ENCODE results near the gene IFI30.
"Not testable (repeated sequence)": the region's sequence is repeated elsewhere in the genome, so short reads cannot be mapped to it uniquely, and the experiment has no call there.

Gene IFI30

GRCh38 chr19:18158467-18158866 is 15.1 kb upstream of the IFI30 start:
- in situ Hi-C loops (cut with HindIII; ENCODE audit: low pct_ligation_motif_present, low sequenced_read_pairs) = no loop called here
- no peak for DNase-seq
- peaks cover 20% of the 10 kb centered on the region for H3K36me3 ChIP-seq (replicated peaks)
- no peak overlapping the region for H3K4me3 ChIP-seq (ENCODE audit: low read depth, low read length)
- TF ChIP-seq CTCF (IDR thresholded peaks at IDR 0.05; ENCODE audit: low read depth, low read length, missing control alignments) = no peak
- no peak overlapping the region for H3K27ac ChIP-seq
- no peaks in the 10 kb centered on the region for H3K27me3 ChIP-seq (replicated peaks)

- DNase-seq = not testable (repeated sequence)
Measured at GRCh38 chr19:18159059-18159616, 14.5 kb upstream of the IFI30 start.

GRCh38 chr19:18159810-18160209 is 13.8 kb upstream of the IFI30 start:
- H3K27me3 ChIP-seq (replicated peaks) = no peaks in the 10 kb centered on the region
- DNase-seq = no peak
- no peak for TF ChIP-seq CTCF (IDR thresholded peaks at IDR 0.05; ENCODE audit: low read depth, low read length, missing control alignments)
- H3K4me3 ChIP-seq (ENCODE audit: low read depth, low read length) = no peak overlapping the region
- in situ Hi-C loops (cut with HindIII; ENCODE audit: low pct_ligation_motif_present, low sequenced_read_pairs) = no loop called here
- no peak overlapping the region for H3K27ac ChIP-seq
- H3K36me3 ChIP-seq (replicated peaks) = peaks cover 27% of the 10 kb centered on the region

More at GRCh38 chr19:18159059-18159616, 14.5 kb upstream of the IFI30 start:
- peaks cover 26% of the 10 kb centered on the region for H3K36me3 ChIP-seq (replicated peaks)
- H3K4me3 ChIP-seq (ENCODE audit: low read depth, low read length); H3K27me3 ChIP-seq (replicated peaks); H3K27ac ChIP-seq; in situ Hi-C loops (cut with HindIII; ENCODE audit: low pct_ligation_motif_present, low sequenced_read_pairs): not testable (repeated sequence)

- no peak overlapping the region for H3K27ac ChIP-seq
- peaks cover 32% of the 10 kb centered on the region for H3K36me3 ChIP-seq (replicated peaks)
- H3K4me3 ChIP-seq (ENCODE audit: low read depth, low read length) = peak overlapping the region; percentile 34
- DNase-seq = no peak
- no peak for TF ChIP-seq CTCF (IDR thresholded peaks at IDR 0.05; ENCODE audit: low read depth, low read length, missing control alignments)
- in situ Hi-C loops (cut with HindIII; ENCODE audit: low pct_ligation_motif_present, low sequenced_read_pairs) = no loop called here
- H3K27me3 ChIP-seq (replicated peaks) = no peaks in the 10 kb centered on the region
Measured at GRCh38 chr19:18160493-18160970, 13.1 kb upstream of the IFI30 start.

- DNase-seq = no peak
- Histone ChIP-seq H3K27ac (no peak overlapping the region), H3K27me3 (replicated peaks) (no peaks in the 10 kb centered on the region), H3K4me3 (ENCODE audit: low read depth, low read length) (peak overlapping the region; percentile 34), H3K36me3 (replicated peaks) (peaks cover 38% of the 10 kb centered on the region)
- peak; percentile 49 for TF ChIP-seq CTCF (IDR thresholded peaks at IDR 0.05; ENCODE audit: low read depth, low read length, missing control alignments)
- in situ Hi-C loops (cut with HindIII; ENCODE audit: low pct_ligation_motif_present, low sequenced_read_pairs) = no loop called here
Measured at GRCh38 chr19:18160971-18161635, 12.5 kb upstream of the IFI30 start.

GRCh38 chr19:18161636-18162002 is 12.0 kb upstream of the IFI30 start:
- peaks cover 40% of the 10 kb centered on the region for H3K36me3 ChIP-seq (replicated peaks)
- TF ChIP-seq CTCF (IDR thresholded peaks at IDR 0.05; ENCODE audit: low read depth, low read length, missing control alignments) = no peak
- DNase-seq = no peak
- no peak overlapping the region for H3K27ac ChIP-seq
- no peaks in the 10 kb centered on the region for H3K27me3 ChIP-seq (replicated peaks)
- H3K4me3 ChIP-seq (ENCODE audit: low read depth, low read length) = peak overlapping the region; percentile 29
- in situ Hi-C loops (cut with HindIII; ENCODE audit: low pct_ligation_motif_present, low sequenced_read_pairs) = no loop called here

Measured in brain microvascular endothelial cell (primary cell).